ENCODE measurements around the gene SCFD2.
A peak's percentile ranks its signal among the peaks of the same experiment; 100 is the strongest.

SCFD2 gene

GRCh38 chr4:52883707-52884669 is 481.9 kb downstream of the SCFD2 start:
- DNase-seq (ENCODE audit: low read depth in 2 of 2), result no peak

- no peak for DNase-seq (ENCODE audit: low read depth in 2 of 2)
Measured at GRCh38 chr4:52883183-52883621, 482.7 kb downstream of the SCFD2 start.

- DNase-seq (ENCODE audit: low read depth in 2 of 2), result no peak
Measured at GRCh38 chr4:52880994-52881393, 484.9 kb downstream of the SCFD2 start.

GRCh38 chr4:52879471-52879870 is 486.4 kb downstream of the SCFD2 start:
- no peak for DNase-seq (ENCODE audit: low read depth in 2 of 2)

GRCh38 chr4:52877694-52878093 is 488.2 kb downstream of the SCFD2 start:
- DNase-seq (ENCODE audit: low read depth in 2 of 2), result no peak

GRCh38 chr4:52877036-52877435 is 488.8 kb downstream of the SCFD2 start:
- no peak for DNase-seq (ENCODE audit: low read depth in 2 of 2)

GRCh38 chr4:52876069-52876468 is 489.8 kb downstream of the SCFD2 start:
- no peak for DNase-seq (ENCODE audit: low read depth in 2 of 2)

GRCh38 chr4:52874948-52875347 is 490.9 kb downstream of the SCFD2 start:
- no peak for DNase-seq (ENCODE audit: low read depth in 2 of 2)

GRCh38 chr4:52873861-52874343 is 492.0 kb downstream of the SCFD2 start:
- DNase-seq (ENCODE audit: low read depth in 2 of 2), result no peak

GRCh38 chr4:52873191-52873590 is 492.7 kb downstream of the SCFD2 start:
- no peak for DNase-seq (ENCODE audit: low read depth in 2 of 2)

GRCh38 chr4:52870225-52870624 is 495.6 kb downstream of the SCFD2 start:
- no peak for DNase-seq (ENCODE audit: low read depth in 2 of 2)

- no peak for DNase-seq (ENCODE audit: low read depth in 2 of 2)
Measured at GRCh38 chr4:52869656-52870055, 496.2 kb downstream of the SCFD2 start.

- no peak for DNase-seq (ENCODE audit: low read depth in 2 of 2)
Measured at GRCh38 chr4:52869196-52869595, 496.7 kb downstream of the SCFD2 start.

- DNase-seq (ENCODE audit: low read depth in 2 of 2), result no peak
Measured at GRCh38 chr4:52868133-52868532, 497.7 kb downstream of the SCFD2 start.

GRCh38 chr4:52867163-52867562 is 498.7 kb downstream of the SCFD2 start:
- no peak for DNase-seq (ENCODE audit: low read depth in 2 of 2)

- no peak for DNase-seq (ENCODE audit: low read depth in 2 of 2)
Measured at GRCh38 chr4:52866734-52867133, 499.1 kb downstream of the SCFD2 start.

GRCh38 chr4:52865300-52865699 is 500.6 kb downstream of the SCFD2 start:
- DNase-seq (ENCODE audit: low read depth in 2 of 2), result no peak

- no peak for DNase-seq (ENCODE audit: low read depth in 2 of 2)
Measured at GRCh38 chr4:52864793-52865192, 501.1 kb downstream of the SCFD2 start.

GRCh38 chr4:52863324-52863723 is 502.5 kb downstream of the SCFD2 start:
- DNase-seq (ENCODE audit: low read depth in 2 of 2), result no peak

GRCh38 chr4:52862639-52863161 is 503.2 kb downstream of the SCFD2 start:
- DNase-seq (ENCODE audit: low read depth in 2 of 2), result no peak

GRCh38 chr4:52861879-52862616 is 503.8 kb downstream of the SCFD2 start, which contains the start of gene RASL11B:
TSS of gene RASL11B (plus strand) at chr4:52862317. CDS start at chr4:52862508, 191 bp downstream.
- DNase-seq (ENCODE audit: low read depth in 2 of 2), result peak; percentile 58 to 64

GRCh38 chr4:52861171-52861823 is 504.6 kb downstream of the SCFD2 start:
- DNase-seq (ENCODE audit: low read depth in 2 of 2), result no peak

All from stimulated activated CD8-positive, alpha-beta memory T cell treated with anti-CD3 and anti-CD28 coated beads, Interleukin-7, amount 100 ng/mL, for 1 hour (primary cell).